ENCODE data around the gene TSPAN18.

TSPAN18 gene

DNA sequence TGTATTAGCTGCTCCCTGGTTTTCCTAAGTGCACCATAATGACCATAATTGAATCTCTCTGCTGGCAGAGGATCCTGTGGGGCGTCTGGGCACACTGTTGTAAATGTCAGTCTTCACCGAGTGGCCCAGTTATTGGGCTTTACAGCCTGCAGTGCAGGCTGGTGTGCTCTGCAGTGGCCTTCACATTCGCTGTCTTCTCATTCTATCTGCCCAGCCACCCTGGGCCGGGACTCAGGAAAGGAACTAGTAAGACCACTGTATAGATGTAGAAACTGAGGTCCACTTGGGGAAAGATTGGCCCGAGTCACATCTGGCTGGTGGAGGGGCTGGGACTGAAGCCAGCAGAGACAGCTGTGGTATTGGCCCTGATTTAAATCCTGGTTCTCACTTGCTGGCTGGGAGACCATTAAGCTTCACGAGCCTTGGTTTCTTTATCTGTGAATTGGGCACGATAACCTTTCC is 49.3 kb downstream of the TSPAN18 start:
- Histone ChIP-seq H3K18ac (ENCODE audit: low read length) (no peak overlapping the region), H3K4ac (ENCODE audit: low read depth, low read length) (no peak overlapping the region), H3K27me3 (ENCODE audit: insufficient read depth, low read length) (no peaks in the 10 kb centered on the region), H3K4me1 (ENCODE audit: control insufficient read depth in 1 of 2, insufficient read depth in 2 of 2, low read length in 2 of 2) (peaks cover under 1 to 1% of the 10 kb centered on the region in 2 experiments), H2BK12ac (ENCODE audit: low read length) (no peak overlapping the region), H2AK5ac (ENCODE audit: low read length) (no peak overlapping the region), H3K36me3 (ENCODE audit: control insufficient read depth in 1 of 2, insufficient read depth in 2 of 2, low read length in 2 of 2) (peaks cover 0 to 3% of the 10 kb centered on the region in 2 experiments), H3K4me3 (ENCODE audit: low read depth, low read length) (no peak overlapping the region), H2BK120ac (ENCODE audit: insufficient read depth, low read length, poor library complexity) (no peak overlapping the region), H2BK5ac (ENCODE audit: low read depth, low read length, poor library complexity) (no peak overlapping the region), H3K79me1 (ENCODE audit: low read length) (no peaks in the 10 kb centered on the region), H3K27ac (ENCODE audit: low read depth, low read length) (no peak overlapping the region), H2AFZ (ENCODE audit: insufficient read depth, low read length, poor library complexity) (no peak overlapping the region), H4K12ac (ENCODE audit: low read depth, low read length) (no peak overlapping the region), H3K4me2 (ENCODE audit: low read length) (no peak overlapping the region), H3K79me2 (ENCODE audit: control insufficient read depth, insufficient read depth, low read length, poor library complexity) (no peaks in the 10 kb centered on the region), H3K14ac (ENCODE audit: low read length) (no peak overlapping the region), H3K9ac (ENCODE audit: low read length) (no peak overlapping the region), H4K91ac (ENCODE audit: low read depth, low read length) (no peak overlapping the region), H3K23ac (ENCODE audit: low read length) (no peak overlapping the region), H3K9me3 (ENCODE audit: insufficient read depth, low read depth, low read length) (peaks cover 2% of the 10 kb centered on the region), H4K8ac (ENCODE audit: low read depth, low read length) (no peak overlapping the region)
- WGBS (ENCODE audit: extremely low coverage, insufficient coverage, insufficient read length), result no CpG with 5 or more reads among the region's 7 CpGs
- DNase-seq, result no peak

DNA sequence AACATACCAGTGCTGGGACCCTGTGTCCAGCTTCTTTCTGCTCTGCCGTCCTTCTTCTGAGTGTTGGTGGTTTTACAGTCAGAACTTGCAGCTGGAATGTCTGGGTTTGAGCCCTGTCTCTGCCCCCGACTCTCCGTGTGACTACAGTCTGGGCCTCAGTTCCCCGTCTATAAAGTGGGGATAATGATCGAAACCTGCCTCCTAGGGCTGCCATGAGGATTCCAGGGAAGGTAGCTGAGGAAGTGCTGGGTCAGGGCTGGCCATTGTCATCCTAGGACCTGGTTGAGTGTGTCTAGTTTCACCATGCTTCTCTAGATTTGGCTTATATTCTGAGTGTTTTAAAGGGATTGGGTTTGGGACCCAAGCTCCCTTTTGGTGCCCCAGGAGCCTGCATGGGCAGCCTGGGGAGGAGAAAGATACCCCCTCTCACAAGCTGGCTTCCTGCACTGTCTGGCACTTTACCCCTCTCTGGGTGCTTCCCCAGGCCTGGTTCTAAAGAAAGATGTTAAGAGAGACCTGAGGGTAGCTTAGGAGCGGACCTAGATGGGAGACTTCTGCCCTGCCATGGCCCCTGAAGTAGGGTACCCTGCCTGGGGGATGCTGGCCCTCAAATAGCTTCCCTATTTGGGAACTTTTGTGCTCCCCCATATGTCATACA is 49.9 kb downstream of the TSPAN18 start:
- Histone ChIP-seq H3K23ac (ENCODE audit: low read length) (no peak overlapping the region), H2BK120ac (ENCODE audit: insufficient read depth, low read length, poor library complexity) (no peak overlapping the region), H3K4me1 (ENCODE audit: control insufficient read depth in 1 of 2, insufficient read depth in 2 of 2, low read length in 2 of 2) (peaks cover 5 to 6% of the 10 kb centered on the region in 2 experiments), H3K4me2 (ENCODE audit: low read length) (no peak overlapping the region), H3K14ac (ENCODE audit: low read length) (no peak overlapping the region), H3K79me1 (ENCODE audit: low read length) (no peaks in the 10 kb centered on the region), H3K79me2 (ENCODE audit: control insufficient read depth, insufficient read depth, low read length, poor library complexity) (no peaks in the 10 kb centered on the region), H3K9me3 (ENCODE audit: insufficient read depth, low read depth, low read length) (peaks cover 2% of the 10 kb centered on the region), H3K27ac (ENCODE audit: low read depth, low read length) (no peak overlapping the region), H3K4ac (ENCODE audit: low read depth, low read length) (no peak overlapping the region), H2AFZ (ENCODE audit: insufficient read depth, low read length, poor library complexity) (no peak overlapping the region), H4K91ac (ENCODE audit: low read depth, low read length) (no peak overlapping the region), H3K18ac (ENCODE audit: low read length) (no peak overlapping the region), H4K8ac (ENCODE audit: low read depth, low read length) (no peak overlapping the region), H3K27me3 (ENCODE audit: insufficient read depth, low read length) (no peaks in the 10 kb centered on the region), H3K36me3 (ENCODE audit: control insufficient read depth in 1 of 2, insufficient read depth in 2 of 2, low read length in 2 of 2) (peaks cover 0 to 3% of the 10 kb centered on the region in 2 experiments), H4K12ac (ENCODE audit: low read depth, low read length) (no peak overlapping the region), H2AK5ac (ENCODE audit: low read length) (no peak overlapping the region), H3K9ac (ENCODE audit: low read length) (no peak overlapping the region), H2BK5ac (ENCODE audit: low read depth, low read length, poor library complexity) (no peak overlapping the region), H3K4me3 (ENCODE audit: low read depth, low read length) (no peak overlapping the region), H2BK12ac (ENCODE audit: low read length) (no peak overlapping the region)
- no CpG with 5 or more reads among the region's 6 CpGs for WGBS (ENCODE audit: extremely low coverage, insufficient coverage, insufficient read length)
- DNase-seq, result no peak

DNA sequence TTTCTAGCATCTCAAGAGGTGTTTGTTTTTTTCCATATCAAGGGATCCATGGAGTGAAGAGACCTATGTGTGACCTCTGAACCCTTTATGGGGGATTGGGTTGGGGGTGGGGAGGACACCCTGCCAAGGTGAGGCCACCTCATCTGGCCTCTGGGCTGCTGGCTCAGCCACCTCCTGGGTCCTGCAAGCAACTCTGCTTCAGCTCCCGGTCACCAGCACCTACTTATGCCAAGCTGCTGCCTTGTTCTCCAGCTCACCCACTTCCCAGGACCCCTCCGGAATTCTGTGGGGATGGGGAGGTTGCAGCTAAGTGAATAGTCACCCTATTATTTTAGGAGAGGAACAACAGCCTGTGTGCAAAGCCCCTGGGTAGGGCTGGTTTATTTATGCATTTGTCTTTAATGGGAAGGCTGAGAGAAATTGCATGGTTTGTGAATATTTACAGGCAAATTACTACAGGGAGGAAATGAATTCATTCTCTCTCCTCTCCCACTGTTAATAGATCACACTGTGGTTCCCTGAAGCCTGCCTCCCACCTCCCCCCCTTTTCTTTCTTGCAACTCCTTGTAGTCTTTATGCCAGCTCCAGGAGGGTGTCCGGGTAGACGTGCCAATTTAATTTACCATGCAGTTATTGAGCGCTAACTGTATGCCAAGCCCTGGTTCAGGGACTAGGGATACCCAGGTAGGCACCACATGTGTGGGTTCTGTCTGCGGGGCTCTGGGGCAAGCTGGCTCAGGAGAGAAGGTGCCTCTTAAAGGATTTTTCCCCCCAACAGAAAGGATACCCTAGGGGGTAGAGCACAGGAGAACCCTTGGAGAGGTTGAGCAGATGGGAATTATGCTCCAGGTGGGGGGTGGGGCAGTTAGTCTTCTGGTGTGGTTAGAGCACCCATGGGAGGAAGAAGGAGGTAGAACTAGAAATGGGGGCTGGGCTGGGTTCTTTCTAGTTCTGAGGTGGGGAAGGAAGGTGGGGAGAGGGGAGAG is 50.7 kb downstream of the TSPAN18 start:
- Histone ChIP-seq H2AK5ac (ENCODE audit: low read length) (no peak overlapping the region), H3K27ac (ENCODE audit: low read depth, low read length) (no peak overlapping the region), H3K23ac (ENCODE audit: low read length) (no peak overlapping the region), H3K14ac (ENCODE audit: low read length) (no peak overlapping the region), H3K18ac (ENCODE audit: low read length) (no peak overlapping the region), H3K36me3 (ENCODE audit: control insufficient read depth in 1 of 2, insufficient read depth in 2 of 2, low read length in 2 of 2) (peaks cover 0 to 3% of the 10 kb centered on the region in 2 experiments), H2BK5ac (ENCODE audit: low read depth, low read length, poor library complexity) (no peak overlapping the region), H4K8ac (ENCODE audit: low read depth, low read length) (no peak overlapping the region), H3K79me2 (ENCODE audit: control insufficient read depth, insufficient read depth, low read length, poor library complexity) (no peaks in the 10 kb centered on the region), H3K27me3 (ENCODE audit: insufficient read depth, low read length) (no peaks in the 10 kb centered on the region), H2BK120ac (ENCODE audit: insufficient read depth, low read length, poor library complexity) (no peak overlapping the region), H2BK12ac (ENCODE audit: low read length) (no peak overlapping the region), H3K4me2 (ENCODE audit: low read length) (no peak overlapping the region), H3K9me3 (ENCODE audit: insufficient read depth, low read depth, low read length) (peaks cover 2% of the 10 kb centered on the region), H3K4ac (ENCODE audit: low read depth, low read length) (no peak overlapping the region), H4K91ac (ENCODE audit: low read depth, low read length) (no peak overlapping the region), H3K4me3 (ENCODE audit: low read depth, low read length) (no peak overlapping the region), H3K9ac (ENCODE audit: low read length) (no peak overlapping the region), H3K4me1 (ENCODE audit: control insufficient read depth in 1 of 2, insufficient read depth in 2 of 2, low read length in 2 of 2) (peaks cover 5 to 6% of the 10 kb centered on the region in 2 experiments), H3K79me1 (ENCODE audit: low read length) (no peaks in the 10 kb centered on the region), H4K12ac (ENCODE audit: low read depth, low read length) (no peak overlapping the region), H2AFZ (ENCODE audit: insufficient read depth, low read length, poor library complexity) (no peak overlapping the region)
- WGBS (ENCODE audit: extremely low coverage, insufficient coverage, insufficient read length), result no CpG with 5 or more reads among the region's 6 CpGs
- no peak for DNase-seq

DNA sequence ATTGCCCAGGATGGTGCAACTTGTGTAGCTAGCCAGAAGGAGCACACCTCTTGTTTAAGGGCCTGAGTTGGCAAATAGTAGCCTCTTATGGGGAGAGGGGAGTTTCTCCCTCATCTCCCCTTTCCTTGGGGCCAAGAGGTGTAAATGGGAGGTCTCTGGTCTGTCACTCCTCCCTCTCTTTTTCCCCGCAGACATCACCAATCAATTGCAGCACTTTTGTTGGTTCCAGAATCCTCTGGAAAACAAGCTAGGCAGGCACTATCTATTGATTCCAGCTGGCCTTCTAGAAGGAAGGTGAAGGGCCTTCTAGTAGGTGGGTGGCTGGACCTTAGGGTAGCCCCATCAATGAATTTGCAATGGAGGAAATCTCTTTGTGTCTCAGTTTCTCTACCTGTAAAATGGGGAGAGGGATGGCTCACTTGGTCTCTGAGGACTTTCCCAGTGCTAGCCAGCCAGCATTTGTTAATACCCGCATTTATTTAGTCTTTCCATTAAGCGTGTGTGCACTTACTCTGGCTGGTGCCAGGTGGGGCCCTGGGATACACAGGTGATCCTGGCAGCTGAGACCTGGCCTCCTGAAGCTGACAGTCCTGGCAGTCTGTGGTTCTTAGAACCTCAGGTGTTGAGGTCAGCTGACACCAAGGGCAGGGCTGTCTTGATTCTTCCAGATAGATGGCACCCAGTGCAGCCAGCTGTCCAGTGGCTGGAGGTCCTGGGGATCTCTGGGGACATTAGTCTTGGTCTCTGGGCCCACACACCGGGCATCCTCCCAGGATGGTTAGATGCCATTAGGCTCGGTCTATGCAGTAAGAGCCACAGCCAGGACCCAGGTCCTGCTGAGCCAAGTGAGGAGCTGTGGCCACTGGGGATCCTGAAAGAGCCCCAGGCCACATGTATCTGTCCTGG is 51.7 kb downstream of the TSPAN18 start:
- Histone ChIP-seq H3K27ac (ENCODE audit: low read depth, low read length) (no peak overlapping the region), H4K8ac (ENCODE audit: low read depth, low read length) (no peak overlapping the region), H3K4me1 (ENCODE audit: control insufficient read depth in 1 of 2, insufficient read depth in 2 of 2, low read length in 2 of 2) (peaks cover 5 to 6% of the 10 kb centered on the region in 2 experiments), H3K79me1 (ENCODE audit: low read length) (no peaks in the 10 kb centered on the region), H2BK120ac (ENCODE audit: insufficient read depth, low read length, poor library complexity) (no peak overlapping the region), H3K18ac (ENCODE audit: low read length) (no peak overlapping the region), H3K9me3 (ENCODE audit: insufficient read depth, low read depth, low read length) (peaks cover 2% of the 10 kb centered on the region), H4K91ac (ENCODE audit: low read depth, low read length) (no peak overlapping the region), H3K9ac (ENCODE audit: low read length) (no peak overlapping the region), H2BK12ac (ENCODE audit: low read length) (no peak overlapping the region), H2BK5ac (ENCODE audit: low read depth, low read length, poor library complexity) (no peak overlapping the region), H3K23ac (ENCODE audit: low read length) (no peak overlapping the region), H3K27me3 (ENCODE audit: insufficient read depth, low read length) (no peaks in the 10 kb centered on the region), H3K14ac (ENCODE audit: low read length) (no peak overlapping the region), H4K12ac (ENCODE audit: low read depth, low read length) (no peak overlapping the region), H3K4me2 (ENCODE audit: low read length) (no peak overlapping the region), H3K4me3 (ENCODE audit: low read depth, low read length) (no peak overlapping the region), H3K79me2 (ENCODE audit: control insufficient read depth, insufficient read depth, low read length, poor library complexity) (no peaks in the 10 kb centered on the region), H2AFZ (ENCODE audit: insufficient read depth, low read length, poor library complexity) (no peak overlapping the region), H3K36me3 (ENCODE audit: control insufficient read depth in 1 of 2, insufficient read depth in 2 of 2, low read length in 2 of 2) (peaks cover 0 to 3% of the 10 kb centered on the region in 2 experiments), H2AK5ac (ENCODE audit: low read length) (no peak overlapping the region), H3K4ac (ENCODE audit: low read depth, low read length) (no peak overlapping the region)
- no CpG with 5 or more reads among the region's 5 CpGs for WGBS (ENCODE audit: extremely low coverage, insufficient coverage, insufficient read length)
- no peak for DNase-seq
